ENCODE data around the gene ZFP92. TPM values are rescaled to one million over a fixed set of nuclear protein-coding genes. Genes with fewer than 3 reads are reported as not detected.

Gene ZFP92, protein sequence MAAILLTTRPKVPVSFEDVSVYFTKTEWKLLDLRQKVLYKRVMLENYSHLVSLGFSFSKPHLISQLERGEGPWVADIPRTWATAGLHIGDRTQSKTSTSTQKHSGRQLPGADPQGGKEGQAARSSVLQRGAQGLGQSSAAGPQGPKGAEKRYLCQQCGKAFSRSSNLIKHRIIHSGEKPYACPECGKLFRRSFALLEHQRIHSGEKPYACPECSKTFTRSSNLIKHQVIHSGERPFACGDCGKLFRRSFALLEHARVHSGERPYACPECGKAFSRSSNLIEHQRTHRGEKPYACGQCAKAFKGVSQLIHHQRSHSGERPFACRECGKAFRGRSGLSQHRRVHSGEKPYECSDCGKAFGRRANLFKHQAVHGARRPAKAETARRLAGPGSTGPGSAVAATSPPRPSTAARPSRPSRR
- 1.0 TPM for total RNA-seq

DNA sequence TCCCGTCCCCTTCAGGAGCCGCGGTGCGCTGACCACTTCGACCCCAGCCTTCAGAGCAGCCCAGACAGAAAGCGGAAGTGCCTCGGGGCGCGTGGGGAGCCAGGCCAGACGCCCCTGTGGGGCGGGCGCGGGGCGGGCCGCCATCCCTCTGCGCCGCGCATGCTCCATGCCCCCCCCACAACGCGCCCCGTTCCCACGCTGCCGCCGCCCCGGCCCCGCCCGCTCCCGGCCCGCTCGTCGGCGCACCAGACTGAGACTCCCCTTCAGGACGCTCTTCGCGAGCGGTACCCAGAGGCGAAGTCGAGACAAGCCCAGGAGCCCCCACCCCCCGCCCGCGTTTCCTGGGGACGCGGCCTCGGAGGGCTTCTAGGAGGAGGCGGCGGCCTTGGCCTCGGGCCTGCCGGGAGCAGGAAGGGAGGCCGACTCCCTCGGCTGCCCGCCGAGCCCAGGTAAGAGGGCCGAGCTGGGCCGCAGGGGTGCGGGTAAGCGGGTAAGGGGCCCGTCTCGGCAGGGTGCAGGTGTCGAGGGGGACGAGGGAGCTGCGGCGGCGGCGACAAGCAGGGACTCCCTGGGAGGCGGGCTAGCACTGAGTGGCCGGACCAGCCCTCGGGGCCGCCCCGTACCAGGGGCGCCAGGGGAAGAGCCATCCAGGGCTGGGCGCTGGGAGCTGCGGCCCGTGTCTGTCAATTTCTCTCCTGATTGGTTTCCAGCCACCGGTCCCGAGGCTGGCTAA lies at the start of gene ZFP92:
ZFP92 (plus strand) TSS at position 218 of the 733 bp plus-strand sequence. CDS start 6,851 bp downstream, outside the sequence.
- peaks cover 7 to 20% (median 7%) of the 10 kb centered on the region in 3 donors for H3K27me3 ChIP-seq (ENCODE audit: control insufficient read depth in 3 of 3, insufficient read depth in 3 of 3, low read length in 3 of 3)
- peak within 1 kb of the TSS in 2 of 3 donors; percentile 38 to 45 for H3K4me3 ChIP-seq (ENCODE audit: low read length in 3 of 3)
- no peaks in the 10 kb centered on the region for H3K36me3 ChIP-seq (ENCODE audit: control insufficient read depth in 3 of 3, insufficient read depth in 3 of 3, low read length in 3 of 3)
- H3K4me1 ChIP-seq (ENCODE audit: control insufficient read depth in 3 of 3, insufficient read depth in 3 of 3, low read length in 3 of 3) = peaks cover 0 to 5% (median 4%) of the 10 kb centered on the region in 3 donors
- H3K27ac ChIP-seq (ENCODE audit: low read depth, low read length) = no peak within 1 kb of the TSS
- H3K9ac ChIP-seq (ENCODE audit: low read depth in 1 of 3, low read length in 3 of 3) = peak within 1 kb of the TSS in 1 of 3 donors; percentile 57
- H3K9me3 ChIP-seq (ENCODE audit: control insufficient read depth in 3 of 3, low read length in 3 of 3) = no peaks in the 10 kb centered on the region

DNA sequence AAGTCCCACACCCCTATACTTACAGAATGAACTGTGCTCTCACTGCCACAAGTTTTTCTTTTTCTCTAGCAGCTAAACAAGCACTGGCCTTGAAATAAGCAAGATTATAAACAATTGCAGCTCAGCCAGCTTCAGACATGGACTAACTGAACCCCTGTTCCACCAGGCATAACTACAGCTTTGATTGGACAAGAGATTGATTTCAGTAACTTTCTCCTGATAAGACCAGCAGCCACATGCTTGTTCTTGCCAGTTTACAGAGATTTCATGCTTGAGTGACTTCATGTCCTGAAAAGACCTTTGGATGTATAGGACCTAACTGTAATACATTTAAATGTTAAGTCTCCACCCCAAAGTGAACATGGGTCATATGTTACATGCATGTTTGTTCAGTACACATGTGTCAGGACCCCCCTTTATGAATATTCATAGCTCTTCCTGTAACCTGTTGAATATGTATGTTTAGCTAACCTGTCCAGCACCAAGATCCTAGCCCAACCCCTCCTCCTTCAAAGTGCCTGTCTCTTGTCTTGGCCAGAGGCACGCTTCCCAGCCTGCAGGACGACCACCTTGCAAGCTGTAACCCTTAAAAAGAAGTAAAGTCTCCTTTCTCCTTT lies 49.4 kb upstream of the ZFP92 start:
- no peaks in the 10 kb centered on the region for H3K9me3 ChIP-seq (ENCODE audit: control insufficient read depth in 3 of 3, low read length in 3 of 3)
- no peaks in the 10 kb centered on the region for H3K4me1 ChIP-seq (ENCODE audit: control insufficient read depth in 3 of 3, insufficient read depth in 3 of 3, low read length in 3 of 3)
- H3K36me3 ChIP-seq (ENCODE audit: control insufficient read depth in 3 of 3, insufficient read depth in 3 of 3, low read length in 3 of 3) = no peaks in the 10 kb centered on the region
- H3K27ac ChIP-seq (ENCODE audit: low read depth, low read length) = no peak overlapping the region
- no peak overlapping the region for H3K9ac ChIP-seq (ENCODE audit: low read depth in 1 of 3, low read length in 3 of 3)
- H3K4me3 ChIP-seq (ENCODE audit: low read length in 3 of 3) = no peak overlapping the region
- H3K27me3 ChIP-seq (ENCODE audit: control insufficient read depth in 3 of 3, insufficient read depth in 3 of 3, low read length in 3 of 3) = peaks cover 0 to 5% (median 0%) of the 10 kb centered on the region in 3 donors

DNA sequence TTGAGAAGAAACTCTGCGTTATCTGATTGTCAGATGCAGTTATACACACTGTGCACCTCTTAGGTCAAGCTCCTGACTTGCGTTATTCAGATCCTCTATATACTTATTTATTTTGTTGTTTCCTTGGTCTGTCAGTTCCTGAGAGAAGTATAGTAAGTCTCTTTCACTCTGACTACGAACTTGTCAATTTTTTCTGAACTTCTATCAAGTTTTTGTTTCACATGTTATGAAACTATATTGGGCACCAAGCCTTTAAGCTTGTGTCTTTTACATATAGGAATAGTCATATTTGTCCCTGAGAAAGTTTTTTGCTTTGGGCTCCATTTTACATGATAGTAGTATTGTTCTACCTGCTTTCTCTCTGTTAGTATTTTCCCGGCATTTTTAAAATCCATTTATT lies 45.6 kb upstream of the ZFP92 start:
- no peak overlapping the region for H3K9ac ChIP-seq (ENCODE audit: low read depth in 1 of 3, low read length in 3 of 3)
- no peaks in the 10 kb centered on the region for H3K4me1 ChIP-seq (ENCODE audit: control insufficient read depth in 3 of 3, insufficient read depth in 3 of 3, low read length in 3 of 3)
- H3K27me3 ChIP-seq (ENCODE audit: control insufficient read depth in 3 of 3, insufficient read depth in 3 of 3, low read length in 3 of 3) = peaks cover 0 to 5% (median 0%) of the 10 kb centered on the region in 3 donors
- no peak overlapping the region for H3K27ac ChIP-seq (ENCODE audit: low read depth, low read length)
- H3K9me3 ChIP-seq (ENCODE audit: control insufficient read depth in 3 of 3, low read length in 3 of 3) = no peaks in the 10 kb centered on the region
- no peak overlapping the region for H3K4me3 ChIP-seq (ENCODE audit: low read length in 3 of 3)
- H3K36me3 ChIP-seq (ENCODE audit: control insufficient read depth in 3 of 3, insufficient read depth in 3 of 3, low read length in 3 of 3) = no peaks in the 10 kb centered on the region

DNA sequence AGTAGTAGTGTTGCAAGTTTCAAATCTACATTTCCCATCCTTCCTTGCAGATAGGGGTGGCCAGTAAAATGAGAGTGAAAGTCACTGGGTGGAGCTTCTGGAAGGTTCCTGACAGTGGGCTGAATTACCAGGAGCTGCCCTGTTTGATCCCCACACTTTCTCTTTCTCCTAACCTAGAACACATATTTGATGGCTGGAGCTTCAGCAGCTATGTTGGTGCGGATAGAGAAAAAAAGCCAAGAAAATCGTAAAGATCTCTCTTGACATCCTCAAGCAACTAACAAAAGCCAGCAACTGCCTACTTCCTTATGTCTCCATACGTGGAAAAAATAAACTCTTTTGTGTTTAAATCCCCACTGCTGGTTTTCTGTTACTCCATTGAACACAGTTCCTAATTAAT lies 45.2 kb upstream of the ZFP92 start:
- Histone ChIP-seq H3K36me3 (ENCODE audit: control insufficient read depth in 3 of 3, insufficient read depth in 3 of 3, low read length in 3 of 3) (no peaks in the 10 kb centered on the region), H3K27ac (ENCODE audit: low read depth, low read length) (no peak overlapping the region), H3K4me1 (ENCODE audit: control insufficient read depth in 3 of 3, insufficient read depth in 3 of 3, low read length in 3 of 3) (no peaks in the 10 kb centered on the region), H3K9me3 (ENCODE audit: control insufficient read depth in 3 of 3, low read length in 3 of 3) (no peaks in the 10 kb centered on the region), H3K9ac (ENCODE audit: low read depth in 1 of 3, low read length in 3 of 3) (no peak overlapping the region), H3K27me3 (ENCODE audit: control insufficient read depth in 3 of 3, insufficient read depth in 3 of 3, low read length in 3 of 3) (peaks cover 0 to 7% (median 0%) of the 10 kb centered on the region in 3 donors), H3K4me3 (ENCODE audit: low read length in 3 of 3) (no peak overlapping the region)

DNA sequence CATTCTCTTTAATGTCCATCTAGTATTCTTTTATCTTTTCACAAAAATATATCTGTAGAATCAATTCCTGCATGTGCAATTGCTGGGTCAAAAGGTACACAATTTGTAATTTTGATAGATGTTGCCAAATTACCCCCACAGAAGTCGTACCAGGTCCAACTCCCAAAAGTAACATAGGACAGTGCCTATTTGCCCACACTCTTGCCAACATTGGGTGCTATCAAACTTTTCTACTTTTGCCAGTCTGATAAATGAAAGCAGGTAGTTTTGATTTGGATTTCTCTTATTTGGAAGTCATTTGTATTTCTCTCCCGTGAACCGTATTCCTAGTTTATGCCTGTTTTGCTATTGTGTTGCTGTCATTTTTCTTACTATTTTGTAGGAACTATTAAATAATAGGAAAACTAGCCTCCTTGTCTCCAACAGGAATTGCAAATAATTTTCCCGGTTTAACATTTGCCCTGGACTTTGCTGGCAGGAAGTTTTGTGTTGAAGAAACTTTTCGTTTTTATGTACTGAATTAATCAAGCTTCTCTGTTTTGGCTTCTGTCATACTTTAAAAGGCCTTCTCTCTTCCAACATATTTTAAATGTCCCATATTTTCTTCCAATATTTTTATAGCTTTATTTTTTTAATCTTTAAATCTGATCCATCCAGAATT lies 44.3 kb upstream of the ZFP92 start:
- Histone ChIP-seq H3K4me3 (ENCODE audit: low read length in 3 of 3) (no peak overlapping the region), H3K9ac (ENCODE audit: low read depth in 1 of 3, low read length in 3 of 3) (no peak overlapping the region), H3K9me3 (ENCODE audit: control insufficient read depth in 3 of 3, low read length in 3 of 3) (no peaks in the 10 kb centered on the region), H3K27ac (ENCODE audit: low read depth, low read length) (no peak overlapping the region), H3K36me3 (ENCODE audit: control insufficient read depth in 3 of 3, insufficient read depth in 3 of 3, low read length in 3 of 3) (no peaks in the 10 kb centered on the region), H3K4me1 (ENCODE audit: control insufficient read depth in 3 of 3, insufficient read depth in 3 of 3, low read length in 3 of 3) (no peaks in the 10 kb centered on the region), H3K27me3 (ENCODE audit: control insufficient read depth in 3 of 3, insufficient read depth in 3 of 3, low read length in 3 of 3) (peaks cover 0 to 5% (median 0%) of the 10 kb centered on the region in 3 donors)

DNA sequence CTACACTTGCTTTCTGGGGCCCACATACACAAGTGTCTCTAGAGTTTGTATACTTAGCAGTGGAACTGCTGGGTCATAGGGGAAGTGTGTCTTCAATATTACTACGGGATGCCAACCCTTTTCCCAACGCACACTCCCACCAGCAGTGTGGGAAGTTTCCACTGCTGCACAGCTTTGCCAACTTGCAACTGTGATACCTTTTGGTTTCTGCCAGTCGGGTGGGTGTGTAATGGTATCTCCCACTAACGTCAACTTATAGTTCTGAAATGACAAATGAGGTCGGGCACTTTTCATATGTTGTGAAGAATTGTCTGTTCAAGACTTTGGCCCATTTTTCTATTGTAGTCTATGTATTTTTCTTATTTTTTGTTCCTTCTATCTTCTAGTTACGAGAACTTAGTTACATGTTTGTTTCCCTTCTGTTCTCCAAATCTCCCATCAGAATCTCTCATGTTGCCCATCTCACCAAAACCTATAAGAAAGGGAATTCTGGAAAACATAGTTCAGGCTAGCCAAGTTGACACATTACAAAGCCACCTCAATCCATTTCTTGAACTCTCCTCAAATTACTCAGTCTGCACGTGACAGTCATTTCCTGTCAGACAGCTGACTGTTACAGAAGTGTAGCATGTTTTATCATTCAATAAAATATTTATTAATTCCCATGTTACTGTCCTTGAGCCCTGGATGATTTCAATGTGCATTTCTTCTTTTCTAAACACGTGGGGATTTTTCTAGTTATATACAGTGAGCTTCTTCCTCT lies 40.8 kb upstream of the ZFP92 start:
- Histone ChIP-seq H3K27me3 (ENCODE audit: control insufficient read depth in 3 of 3, insufficient read depth in 3 of 3, low read length in 3 of 3) (peaks cover 0 to 5% (median 0%) of the 10 kb centered on the region in 3 donors), H3K4me3 (ENCODE audit: low read length in 3 of 3) (no peak overlapping the region), H3K9ac (ENCODE audit: low read depth in 1 of 3, low read length in 3 of 3) (no peak overlapping the region), H3K4me1 (ENCODE audit: control insufficient read depth in 3 of 3, insufficient read depth in 3 of 3, low read length in 3 of 3) (no peaks in the 10 kb centered on the region), H3K36me3 (ENCODE audit: control insufficient read depth in 3 of 3, insufficient read depth in 3 of 3, low read length in 3 of 3) (no peaks in the 10 kb centered on the region), H3K9me3 (ENCODE audit: control insufficient read depth in 3 of 3, low read length in 3 of 3) (no peaks in the 10 kb centered on the region), H3K27ac (ENCODE audit: low read depth, low read length) (no peak overlapping the region)

DNA sequence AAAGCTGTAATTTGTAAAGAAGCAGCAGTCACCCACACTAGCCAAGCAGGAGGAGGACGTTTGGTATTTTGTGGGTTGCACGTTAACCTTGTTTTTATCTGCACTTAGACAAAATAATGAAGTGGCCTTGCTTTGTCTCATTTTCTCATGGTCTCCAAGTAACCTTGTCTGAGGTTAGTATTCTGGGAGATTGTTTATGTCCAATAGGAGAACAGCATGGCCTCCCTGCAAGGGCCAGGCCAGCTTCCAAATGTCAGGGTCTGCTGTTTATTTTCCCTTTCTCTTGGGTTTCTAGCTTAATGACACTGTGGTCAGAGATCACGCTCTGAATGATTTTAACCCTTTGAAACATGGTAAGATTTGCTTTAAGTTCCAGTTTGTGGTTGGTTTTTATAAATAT lies 40.0 kb upstream of the ZFP92 start:
- H3K9me3 ChIP-seq (ENCODE audit: control insufficient read depth in 3 of 3, low read length in 3 of 3) = no peaks in the 10 kb centered on the region
- no peaks in the 10 kb centered on the region for H3K36me3 ChIP-seq (ENCODE audit: control insufficient read depth in 3 of 3, insufficient read depth in 3 of 3, low read length in 3 of 3)
- H3K4me1 ChIP-seq (ENCODE audit: control insufficient read depth in 3 of 3, insufficient read depth in 3 of 3, low read length in 3 of 3) = no peaks in the 10 kb centered on the region
- no peak overlapping the region for H3K27ac ChIP-seq (ENCODE audit: low read depth, low read length)
- no peak overlapping the region for H3K9ac ChIP-seq (ENCODE audit: low read depth in 1 of 3, low read length in 3 of 3)
- peaks cover 0 to 5% (median 0%) of the 10 kb centered on the region in 3 donors for H3K27me3 ChIP-seq (ENCODE audit: control insufficient read depth in 3 of 3, insufficient read depth in 3 of 3, low read length in 3 of 3)
- H3K4me3 ChIP-seq (ENCODE audit: low read length in 3 of 3) = no peak overlapping the region

DNA sequence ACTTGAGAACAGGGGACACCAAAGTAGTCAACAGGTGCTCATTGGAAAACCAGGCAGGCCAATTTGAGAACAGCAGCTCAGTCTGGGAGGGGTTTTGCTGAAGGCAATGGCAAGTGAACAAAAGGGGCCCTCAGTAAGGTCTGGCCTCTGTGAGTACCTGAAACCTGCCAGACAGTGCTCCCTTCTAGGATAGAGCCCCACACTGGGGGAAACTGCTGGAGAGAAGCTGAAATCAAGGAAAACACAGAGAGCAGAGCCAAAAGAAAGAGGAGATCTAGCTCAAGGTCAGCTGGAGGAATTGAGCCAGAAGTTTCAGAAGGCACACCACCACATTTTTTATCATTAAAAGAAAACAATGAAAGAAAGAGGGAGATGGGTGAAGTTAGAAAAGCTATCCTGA lies 38.3 kb upstream of the ZFP92 start:
- no peaks in the 10 kb centered on the region for H3K9me3 ChIP-seq (ENCODE audit: control insufficient read depth in 3 of 3, low read length in 3 of 3)
- no peak overlapping the region for H3K27ac ChIP-seq (ENCODE audit: low read depth, low read length)
- no peaks in the 10 kb centered on the region for H3K4me1 ChIP-seq (ENCODE audit: control insufficient read depth in 3 of 3, insufficient read depth in 3 of 3, low read length in 3 of 3)
- no peak overlapping the region for H3K9ac ChIP-seq (ENCODE audit: low read depth in 1 of 3, low read length in 3 of 3)
- H3K36me3 ChIP-seq (ENCODE audit: control insufficient read depth in 3 of 3, insufficient read depth in 3 of 3, low read length in 3 of 3) = no peaks in the 10 kb centered on the region
- peaks cover 0 to 5% (median 0%) of the 10 kb centered on the region in 3 donors for H3K27me3 ChIP-seq (ENCODE audit: control insufficient read depth in 3 of 3, insufficient read depth in 3 of 3, low read length in 3 of 3)
- H3K4me3 ChIP-seq (ENCODE audit: low read length in 3 of 3) = no peak overlapping the region

DNA sequence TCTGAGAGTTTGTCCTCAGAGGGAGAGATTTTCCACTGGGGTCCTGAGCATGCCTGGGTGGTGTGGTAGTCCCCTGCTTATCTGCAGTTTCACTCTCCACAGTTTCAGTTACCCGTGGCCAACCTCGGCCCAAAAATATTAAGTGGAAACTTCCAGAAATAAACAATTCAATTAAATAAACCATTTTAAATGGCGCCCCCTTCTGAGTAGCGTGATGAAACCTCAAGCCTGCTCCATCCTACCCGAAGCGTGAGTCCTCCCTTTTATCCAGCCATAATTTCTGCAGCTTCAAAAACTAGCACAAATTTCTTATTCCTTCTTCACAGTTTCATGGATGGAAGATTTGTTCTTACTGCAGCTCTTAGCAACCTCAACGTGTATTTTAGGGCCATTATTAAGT lies 36.8 kb upstream of the ZFP92 start:
- Histone ChIP-seq H3K27ac (ENCODE audit: low read depth, low read length) (no peak overlapping the region), H3K9ac (ENCODE audit: low read depth in 1 of 3, low read length in 3 of 3) (no peak overlapping the region), H3K9me3 (ENCODE audit: control insufficient read depth in 3 of 3, low read length in 3 of 3) (no peaks in the 10 kb centered on the region), H3K27me3 (ENCODE audit: control insufficient read depth in 3 of 3, insufficient read depth in 3 of 3, low read length in 3 of 3) (peaks cover 0 to 5% (median 0%) of the 10 kb centered on the region in 3 donors), H3K4me1 (ENCODE audit: control insufficient read depth in 3 of 3, insufficient read depth in 3 of 3, low read length in 3 of 3) (no peaks in the 10 kb centered on the region), H3K36me3 (ENCODE audit: control insufficient read depth in 3 of 3, insufficient read depth in 3 of 3, low read length in 3 of 3) (no peaks in the 10 kb centered on the region), H3K4me3 (ENCODE audit: low read length in 3 of 3) (no peak overlapping the region)
